IMR-90 (cell line): Measurements from ENCODE around the gene SLC52A1.

Experiments used
- CEBPB ChIP-seq: IDR thresholded peaks from 2 replicates; pipeline ENCODE4 v1.6.1; 2012; ENCODE audit warnings: low read depth, low read length, improper control_type of control experiment
- FOS ChIP-seq: fragments of 150-350 bp; IDR thresholded peaks from 2 replicates; pipeline ENCODE4 v1.6.1; 2016; ENCODE audit warnings: low read depth, low read length
- MAFK ChIP-seq: IDR thresholded peaks from 2 replicates; pipeline ENCODE4 v1.6.1; 2012; ENCODE audit warnings: low read depth, low read length, improper control_type of control experiment
- POLR2A ChIP-seq: IDR thresholded peaks from 2 replicates; pipeline ENCODE4 v1.6.1; 2012; ENCODE audit warnings: mild to moderate bottlenecking, low read depth, low read length
- TF ChIP-seq, protein P1 (sequence below): conservative IDR thresholded peaks from 2 replicates; pipeline ENCODE4 v1.5.1; 2012; ENCODE audit warnings: mild to moderate bottlenecking, low read depth, low read length, improper control_type of control experiment

DNA sequence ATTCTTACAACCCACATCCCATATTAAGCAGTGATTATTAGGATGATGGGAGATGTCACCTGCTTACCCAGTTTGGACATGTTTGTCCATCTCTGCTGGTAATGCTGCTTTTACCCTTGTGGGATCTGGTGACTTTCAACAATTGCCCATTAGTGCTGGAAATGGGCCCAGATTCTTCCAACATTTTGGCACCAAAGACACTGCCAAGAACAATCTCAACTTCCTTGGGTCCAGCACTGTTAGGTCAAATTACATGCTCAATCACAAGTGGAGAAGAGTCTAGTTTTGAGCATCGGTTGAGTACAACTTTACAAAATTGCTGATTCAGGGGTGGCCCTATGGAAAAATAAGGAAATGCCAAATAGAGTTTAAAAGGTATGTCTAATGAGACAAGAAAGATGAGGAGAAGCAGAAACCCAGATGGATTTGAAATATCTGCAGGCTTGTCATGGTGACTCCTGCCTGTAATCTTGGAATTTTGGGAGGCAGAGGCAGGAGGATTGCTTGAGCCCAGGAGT is 30.1 kb upstream of the SLC52A1 start:
- TF ChIP-seq CEBPB, result no peak
- TF ChIP-seq, protein P1, sequence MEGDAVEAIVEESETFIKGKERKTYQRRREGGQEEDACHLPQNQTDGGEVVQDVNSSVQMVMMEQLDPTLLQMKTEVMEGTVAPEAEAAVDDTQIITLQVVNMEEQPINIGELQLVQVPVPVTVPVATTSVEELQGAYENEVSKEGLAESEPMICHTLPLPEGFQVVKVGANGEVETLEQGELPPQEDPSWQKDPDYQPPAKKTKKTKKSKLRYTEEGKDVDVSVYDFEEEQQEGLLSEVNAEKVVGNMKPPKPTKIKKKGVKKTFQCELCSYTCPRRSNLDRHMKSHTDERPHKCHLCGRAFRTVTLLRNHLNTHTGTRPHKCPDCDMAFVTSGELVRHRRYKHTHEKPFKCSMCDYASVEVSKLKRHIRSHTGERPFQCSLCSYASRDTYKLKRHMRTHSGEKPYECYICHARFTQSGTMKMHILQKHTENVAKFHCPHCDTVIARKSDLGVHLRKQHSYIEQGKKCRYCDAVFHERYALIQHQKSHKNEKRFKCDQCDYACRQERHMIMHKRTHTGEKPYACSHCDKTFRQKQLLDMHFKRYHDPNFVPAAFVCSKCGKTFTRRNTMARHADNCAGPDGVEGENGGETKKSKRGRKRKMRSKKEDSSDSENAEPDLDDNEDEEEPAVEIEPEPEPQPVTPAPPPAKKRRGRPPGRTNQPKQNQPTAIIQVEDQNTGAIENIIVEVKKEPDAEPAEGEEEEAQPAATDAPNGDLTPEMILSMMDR, result no peak
- TF ChIP-seq MAFK, result peak; percentile 44
- no peak for TF ChIP-seq POLR2A
- no peak for TF ChIP-seq FOS
